GM21737 (cell line): ENCODE results near the gene TGM1.
"Not testable (repeated sequence)": the region's sequence is repeated elsewhere in the genome, so short reads cannot be mapped to it uniquely, and the experiment has no call there.

Experiments used
- ATAC-seq: cut with Tn5 transposase; IDR thresholded peaks from one replicate; pipeline ENCODE4 v1.9.1; 2021; ENCODE audit warnings: mild to moderate bottlenecking, moderate library complexity; ENCODE audit not compliant: unreplicated experiment

Gene TGM1

GRCh38 chr14:24255438-24255837 is 7.5 kb downstream of the TGM1 start:
- no peak for ATAC-seq

DNA sequence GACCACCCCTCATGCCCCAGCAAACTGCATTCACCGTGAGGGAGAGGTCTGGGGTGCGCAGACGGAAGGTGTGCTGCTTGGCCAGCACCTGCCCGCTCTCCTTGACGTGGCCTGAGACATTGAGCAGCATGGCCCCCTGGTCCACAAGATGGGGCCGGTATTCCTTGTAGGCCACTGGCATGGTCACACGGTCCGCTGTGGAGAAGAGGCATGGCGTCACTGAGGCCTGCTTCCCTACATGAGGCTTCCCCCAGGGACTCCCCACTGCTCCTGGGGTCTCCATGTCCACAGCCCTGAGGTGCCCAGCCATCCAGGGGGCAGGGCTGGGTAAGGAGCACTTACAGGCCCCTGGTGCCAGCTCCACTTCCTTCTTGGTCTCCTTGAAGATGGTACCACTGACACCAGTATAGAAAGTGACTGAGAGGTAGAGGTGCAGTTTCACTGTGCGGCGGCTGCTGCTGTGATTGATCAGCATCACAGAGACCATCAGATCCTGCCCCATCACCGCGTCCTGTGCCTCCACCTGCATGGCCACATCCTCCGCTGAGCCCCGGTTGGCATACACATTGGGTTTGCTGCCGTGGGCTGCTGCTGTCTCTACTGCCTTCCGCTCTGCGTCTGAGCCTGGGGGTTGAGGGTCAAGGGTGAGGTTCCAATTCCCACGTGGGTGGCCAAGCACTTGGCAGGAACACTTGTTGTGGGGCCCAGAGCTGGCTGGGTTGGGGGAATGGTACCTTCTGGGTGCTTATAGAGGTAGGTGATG is 8.2 kb downstream of the TGM1 start:
- ATAC-seq = no peak

GRCh38 chr14:24253936-24254335 is 9.0 kb downstream of the TGM1 start:
- ATAC-seq = no peak

DNA sequence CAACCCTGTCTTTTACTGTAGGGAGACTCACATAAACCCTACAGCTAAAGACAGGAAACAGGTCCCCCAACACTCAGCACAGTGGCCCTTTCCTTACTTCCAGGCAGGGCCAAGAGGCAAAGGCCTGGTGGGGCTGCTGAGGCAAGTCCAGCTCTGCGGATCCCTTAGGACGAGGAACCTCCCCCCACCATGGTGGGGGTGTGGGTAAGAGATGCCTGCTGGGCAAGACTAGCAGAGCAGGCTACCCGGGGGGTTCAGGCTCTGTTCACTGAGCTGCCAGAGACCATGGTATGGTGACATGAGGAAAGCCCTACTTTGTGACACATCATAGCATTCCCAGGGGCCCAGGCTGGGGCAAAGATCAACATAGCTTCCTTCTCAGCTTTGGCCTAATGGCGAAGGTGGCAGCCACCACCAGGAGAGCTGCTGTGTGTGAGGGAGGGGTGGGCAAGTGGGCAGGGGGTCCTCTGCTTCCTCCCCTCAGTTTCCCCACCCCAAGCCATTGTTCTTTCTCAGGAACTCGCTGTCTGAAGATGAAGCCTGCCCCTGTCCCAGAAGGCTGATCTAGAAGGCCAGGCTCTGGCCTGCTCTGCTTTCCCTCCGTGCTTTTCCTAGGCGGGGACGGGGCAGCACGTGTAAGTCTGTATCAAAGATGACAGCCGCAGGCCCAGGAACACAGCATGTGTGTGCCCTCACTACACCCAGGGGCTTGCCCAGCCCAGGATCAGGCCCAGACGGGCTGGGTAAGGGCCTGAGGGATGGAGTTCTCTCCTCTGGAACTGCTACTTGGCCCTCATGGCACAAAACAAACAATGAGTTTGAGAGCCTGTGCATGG is 10.5 kb downstream of the TGM1 start:
- no peak for ATAC-seq

DNA sequence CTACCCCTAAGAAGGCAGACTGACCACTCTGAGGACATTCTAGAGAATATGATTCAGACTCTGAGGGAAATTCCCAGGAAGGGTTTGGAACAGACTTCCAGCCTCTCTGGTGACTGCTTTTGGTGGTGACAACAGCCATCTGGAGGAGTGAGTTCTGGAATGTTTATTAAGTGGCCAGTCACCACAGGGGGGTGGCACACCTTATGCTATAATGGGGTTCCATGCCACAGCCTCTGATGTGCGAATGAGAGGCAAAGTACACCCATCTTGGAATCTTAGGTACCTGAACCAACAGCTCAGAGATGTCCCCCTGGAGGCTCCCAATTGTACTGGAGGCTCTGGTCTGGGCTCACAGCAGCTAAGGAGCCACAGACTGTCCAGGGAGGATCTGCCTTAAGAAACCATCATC is 11.1 kb downstream of the TGM1 start:
- ATAC-seq = no peak

- ATAC-seq = no peak
These were observed 12.6 kb downstream of the TGM1 start for GRCh38 chr14:24250354-24250753.

DNA sequence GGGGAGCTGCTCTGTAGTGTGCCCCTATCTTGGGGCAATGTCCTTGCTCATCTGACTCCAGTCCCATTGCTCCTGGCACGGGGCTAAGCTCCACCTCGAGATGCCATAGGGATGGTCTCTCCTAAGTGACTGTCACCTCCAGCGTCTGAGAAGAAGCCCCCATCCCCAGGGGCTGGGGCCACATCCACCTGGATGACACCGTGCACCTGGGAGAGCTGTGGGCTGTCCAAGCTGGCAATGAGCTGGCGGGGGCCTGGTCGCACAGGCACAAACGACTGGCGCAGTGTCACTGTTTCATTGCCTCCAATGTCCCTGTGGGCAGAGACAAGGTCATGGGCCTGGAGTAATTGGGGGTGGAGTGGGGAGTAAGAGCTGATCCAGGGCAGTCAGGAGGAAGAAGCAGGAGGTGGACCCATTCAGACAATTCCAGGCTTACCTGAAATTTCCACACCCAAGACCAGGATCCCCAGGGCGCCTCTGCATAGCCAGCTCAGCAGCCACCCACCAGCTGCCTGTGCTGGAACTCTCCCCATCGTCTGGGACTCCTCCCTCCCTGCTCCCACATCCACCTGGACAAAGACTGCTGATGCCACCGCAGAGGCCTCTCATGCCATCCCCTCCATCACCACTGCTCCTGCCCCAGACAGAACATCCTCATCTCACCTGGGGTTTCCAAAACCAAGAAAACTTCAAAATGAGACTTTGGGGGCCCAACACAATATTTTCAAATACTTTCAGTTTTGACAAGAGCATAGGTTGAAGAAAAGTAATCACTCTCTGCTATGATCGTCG is 13.6 kb downstream of the TGM1 start:
- ATAC-seq = no peak

GRCh38 chr14:24247422-24247821 is 15.6 kb downstream of the TGM1 start:
- ATAC-seq = no peak

- no peak for ATAC-seq
These were observed 16.2 kb downstream of the TGM1 start for GRCh38 chr14:24246765-24247212.

DNA sequence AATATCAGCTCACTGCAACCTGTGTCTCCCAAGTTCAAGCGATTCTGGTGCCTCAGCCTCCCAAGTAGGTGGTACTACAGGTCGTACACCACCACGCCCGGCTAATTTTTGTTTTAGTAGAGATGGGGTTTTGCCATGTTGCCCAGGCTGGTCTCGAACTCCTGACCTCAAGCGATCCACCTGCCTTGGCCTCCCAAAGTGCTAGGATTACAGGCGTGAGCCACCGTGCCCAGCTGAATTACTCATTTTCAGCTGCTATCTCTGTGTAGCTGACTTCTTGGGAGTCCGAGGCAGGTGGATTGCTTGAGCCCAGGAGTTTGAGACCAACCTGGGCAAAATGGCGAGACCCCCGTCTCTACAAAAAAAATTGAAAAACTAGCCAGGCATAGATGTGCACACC is 17.6 kb downstream of the TGM1 start:
- not testable (repeated sequence) for ATAC-seq

DNA sequence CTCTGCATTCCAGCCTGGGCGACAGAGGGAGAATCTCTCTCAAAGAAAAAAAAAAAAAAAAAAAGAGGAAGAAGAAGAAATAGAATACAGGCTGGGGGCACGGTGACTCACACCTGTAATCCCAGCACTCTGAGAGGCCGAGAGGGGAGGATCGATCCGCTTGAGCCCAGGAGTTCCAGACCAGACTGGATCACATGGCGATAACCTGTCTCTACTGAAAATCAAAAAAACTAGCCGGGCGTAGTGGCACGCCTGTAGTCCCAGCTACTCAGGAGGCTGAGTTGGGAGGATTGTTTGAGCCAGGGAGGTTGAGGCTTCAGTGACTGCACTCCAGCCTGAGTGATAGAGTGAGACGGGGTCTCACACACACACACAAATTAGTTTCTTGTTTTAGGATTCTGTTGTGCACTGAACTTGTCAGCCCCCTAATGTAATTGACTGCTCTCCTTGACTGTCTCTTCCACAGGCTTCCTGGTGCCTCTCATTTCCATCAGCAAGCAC is 19.6 kb downstream of the TGM1 start:
- ATAC-seq = no peak

- ATAC-seq = peak; percentile 77
These were observed 21.0 kb downstream of the TGM1 start for GRCh38 chr14:24241829-24242443.

DNA sequence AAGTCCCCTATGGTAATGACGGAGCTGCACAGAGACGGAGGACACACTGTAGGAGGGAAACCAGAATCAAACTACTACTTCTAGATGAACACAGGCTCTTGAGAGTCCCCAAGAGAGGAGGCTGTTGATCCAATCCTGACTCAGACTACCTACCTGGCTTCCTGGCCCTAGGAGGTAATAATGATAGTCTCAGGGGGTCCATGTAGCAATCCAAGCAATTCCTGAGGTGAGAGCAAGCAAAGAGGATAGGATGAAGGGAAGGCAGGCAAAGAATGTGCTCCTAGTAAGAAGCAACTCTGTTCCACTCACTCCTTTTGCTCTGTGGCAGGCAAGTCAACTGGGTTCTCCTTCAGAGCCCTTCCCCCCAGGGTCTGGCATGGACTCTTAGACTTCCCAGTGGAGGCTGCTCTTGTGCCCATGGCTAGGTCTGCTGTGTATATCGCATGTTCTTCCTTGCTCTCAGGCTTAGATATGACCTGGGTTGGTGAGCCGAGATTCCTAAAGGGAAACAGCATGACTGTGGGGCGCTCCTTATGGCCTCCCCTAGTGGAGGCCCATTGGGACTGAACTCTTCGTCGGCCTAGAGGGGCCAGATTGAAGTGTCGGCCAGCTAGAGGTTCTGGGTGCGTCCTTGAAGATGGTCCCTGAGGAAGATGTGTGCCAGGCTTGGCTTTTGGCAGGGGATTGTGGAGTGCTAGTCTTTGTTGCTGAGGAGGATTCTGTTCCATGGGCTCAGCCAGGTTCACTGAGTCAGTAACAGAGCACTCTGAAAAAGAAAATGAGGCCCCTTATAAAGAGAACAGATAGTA is 22.7 kb downstream of the TGM1 start:
- ATAC-seq = no peak

- no peak for ATAC-seq
These were observed 24.4 kb downstream of the TGM1 start for GRCh38 chr14:24238527-24239037.

DNA sequence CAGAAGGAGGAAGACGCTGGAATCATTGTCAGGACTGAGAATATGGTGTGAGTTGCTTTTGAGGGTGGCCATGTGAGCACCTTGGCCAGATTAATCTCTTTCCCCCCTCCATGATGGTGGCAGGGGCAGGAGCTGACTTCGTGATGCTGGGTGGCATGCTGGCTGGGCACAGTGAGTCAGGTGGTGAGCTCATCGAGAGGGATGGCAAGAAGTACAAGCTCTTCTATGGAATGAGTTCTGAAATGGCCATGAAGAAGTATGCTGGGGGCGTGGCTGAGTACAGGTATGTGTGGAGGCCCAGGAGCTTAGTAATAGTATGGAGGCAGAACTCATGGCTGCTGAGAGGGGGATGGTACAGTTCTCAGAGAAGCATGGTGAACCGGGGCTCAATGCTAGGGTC is 24.9 kb downstream of the TGM1 start:
- no peak for ATAC-seq

DNA sequence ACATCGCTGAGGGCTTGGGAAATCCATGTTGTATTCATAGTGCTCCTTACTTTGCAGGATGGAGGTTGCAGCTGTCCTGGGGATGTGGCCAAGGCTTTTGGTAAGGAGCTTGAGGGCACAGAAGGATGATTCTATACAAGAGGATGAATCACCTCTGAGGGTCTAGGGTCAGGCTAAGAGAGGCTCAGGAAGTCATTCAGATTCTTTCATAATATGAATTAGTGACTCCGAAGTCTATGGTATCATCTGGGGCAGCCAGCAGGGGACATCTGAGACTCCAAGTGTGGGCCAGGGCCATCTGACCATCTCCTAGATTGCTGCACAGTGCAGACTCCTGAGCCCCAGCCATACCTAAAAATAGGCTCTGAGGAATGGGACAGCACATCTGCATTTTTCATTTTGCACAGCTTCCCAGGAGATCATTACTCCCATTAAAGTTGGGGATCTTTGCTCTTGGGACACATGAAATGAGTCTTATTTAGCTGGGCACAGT is 25.5 kb downstream of the TGM1 start:
- ATAC-seq = no peak

- ATAC-seq = no peak
These were observed 26.1 kb downstream of the TGM1 start for GRCh38 chr14:24236689-24237462.

DNA sequence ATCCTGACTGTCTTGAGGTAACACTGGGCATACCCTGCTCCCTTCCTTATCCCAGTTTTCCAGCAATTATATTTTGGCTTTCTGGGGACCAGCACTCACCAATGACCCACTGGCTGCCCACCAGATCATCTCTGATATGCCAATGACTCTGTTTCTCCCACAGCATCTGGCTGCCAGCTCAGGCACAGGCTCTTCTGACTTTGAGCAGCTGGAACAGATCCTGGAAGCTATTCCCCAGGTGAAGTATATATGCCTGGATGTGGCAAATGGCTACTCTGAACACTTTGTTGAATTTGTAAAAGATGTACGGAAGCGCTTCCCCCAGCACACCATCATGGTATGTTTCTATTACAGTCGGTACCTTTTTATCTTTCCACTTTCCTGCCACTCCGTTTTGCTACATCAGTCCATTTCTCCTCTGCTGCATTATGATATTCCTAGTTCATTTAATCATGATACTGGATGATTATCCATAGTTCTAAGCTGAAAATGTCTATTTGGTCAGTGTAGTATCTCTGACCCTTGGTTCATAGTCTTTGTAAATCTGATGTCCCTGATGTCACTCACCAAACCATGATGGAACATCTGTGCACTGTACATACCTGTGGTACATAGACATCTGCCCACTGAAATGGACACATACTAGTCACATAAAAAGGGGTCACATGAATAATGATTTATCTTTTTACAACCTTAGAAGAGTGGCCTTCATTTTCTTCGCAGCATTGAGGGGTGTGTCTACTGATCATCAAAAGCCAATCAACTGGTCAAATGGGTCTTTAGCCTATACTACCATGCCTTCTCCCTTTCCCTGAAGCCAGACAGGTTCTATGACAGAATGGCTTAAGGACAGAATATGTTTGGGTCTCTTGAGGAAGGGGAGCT is 26.9 kb downstream of the TGM1 start:
- ATAC-seq = no peak
